ENCODE data around the gene KRT23. TPM values are rescaled to one million over a fixed set of nuclear protein-coding genes. Genes with fewer than 3 reads are reported as not detected.

The KRT23 gene
- total and polyA plus RNA-seq, 2 of the 13 experiments (the other 11 are each of a cell fraction or from before 2014, with no cell fraction given): 24.7 to 51.1 TPM

GRCh38 chr17:40909351-40909750, 28.1 kb downstream of the KRT23 start (continued):
- no peak for TF ChIP-seq ZNF773 (CRISPR knock-in tag; IDR thresholded peaks at IDR 0.05; ENCODE audit: borderline replicate concordance)
- no peak for TF ChIP-seq ZIK1 (CRISPR knock-in tag; IDR thresholded peaks at IDR 0.05; ENCODE audit: borderline replicate concordance, low read depth)
- TF ChIP-seq ZSCAN29 (CRISPR knock-in tag; conservative IDR thresholded peaks at IDR 0.05): no peak
- no peak for TF ChIP-seq ZBTB7B (CRISPR knock-in tag; IDR thresholded peaks at IDR 0.05)
- peak; percentile 83 for TF ChIP-seq IKZF5 (CRISPR knock-in tag; IDR thresholded peaks at IDR 0.05)
- peak; percentile 44; the same call in 1 of the 2 replicates for TF ChIP-seq HNF1B (CRISPR knock-in tag; IDR thresholded peaks at IDR 0.05)
- peak; percentile 51 for TF ChIP-seq TEAD3 (CRISPR knock-in tag; optimal IDR thresholded peaks at IDR 0.05; ENCODE audit: borderline replicate concordance)
- no peak; the same call in 1 of the 2 replicates for TF ChIP-seq GATAD1 (CRISPR knock-in tag; IDR thresholded peaks at IDR 0.05)
- TF ChIP-seq RFXANK (CRISPR knock-in tag; IDR thresholded peaks at IDR 0.05): no peak
- no peak for TF ChIP-seq ZNF839 (CRISPR knock-in tag; IDR thresholded peaks at IDR 0.05; ENCODE audit: borderline replicate concordance)
- TF ChIP-seq ZNF546 (CRISPR knock-in tag; conservative IDR thresholded peaks at IDR 0.05): no peak
- peak; percentile 94 for TF ChIP-seq CTCF (CRISPR knock-in tag; IDR thresholded peaks at IDR 0.05)
- TF ChIP-seq SALL1 (CRISPR knock-in tag; IDR thresholded peaks at IDR 0.05): peak; percentile 53; the same call in 1 of the 2 replicates
- TF ChIP-seq ZNF567 (CRISPR knock-in tag; IDR thresholded peaks at IDR 0.05; ENCODE audit: borderline replicate concordance): no peak; the same call in 1 of the 2 replicates
- no peak for TF ChIP-seq ZNF20 (CRISPR knock-in tag; IDR thresholded peaks at IDR 0.05)
- peak; percentile 23; the same call in 1 of the 2 replicates for TF ChIP-seq HMG20A (CRISPR knock-in tag; IDR thresholded peaks at IDR 0.05; ENCODE audit: borderline replicate concordance)
- no peak for TF ChIP-seq REPIN1 (CRISPR knock-in tag; IDR thresholded peaks at IDR 0.05; ENCODE audit: borderline replicate concordance, low read depth)
- no peak for TF ChIP-seq BCL6 (CRISPR knock-in tag; IDR thresholded peaks at IDR 0.05)
- TF ChIP-seq ZNF18 (CRISPR knock-in tag; IDR thresholded peaks at IDR 0.05; ENCODE audit: insufficient replicate concordance): no peak
- TF ChIP-seq MAF1 (CRISPR knock-in tag; IDR thresholded peaks at IDR 0.05; ENCODE audit: borderline replicate concordance): no peak
- TF ChIP-seq ZNF292 (CRISPR knock-in tag; IDR thresholded peaks at IDR 0.05; ENCODE audit: borderline replicate concordance, low read depth): no peak
- no peak for TF ChIP-seq ZNF17 (CRISPR knock-in tag; IDR thresholded peaks at IDR 0.05)
- TF ChIP-seq ZUFSP (CRISPR knock-in tag; IDR thresholded peaks at IDR 0.05; ENCODE audit: borderline replicate concordance): no peak
